ENCODE results near the gene RALGDS.
A peak's percentile ranks its signal among the peaks of the same experiment; 100 is the strongest.

Gene RALGDS

DNA sequence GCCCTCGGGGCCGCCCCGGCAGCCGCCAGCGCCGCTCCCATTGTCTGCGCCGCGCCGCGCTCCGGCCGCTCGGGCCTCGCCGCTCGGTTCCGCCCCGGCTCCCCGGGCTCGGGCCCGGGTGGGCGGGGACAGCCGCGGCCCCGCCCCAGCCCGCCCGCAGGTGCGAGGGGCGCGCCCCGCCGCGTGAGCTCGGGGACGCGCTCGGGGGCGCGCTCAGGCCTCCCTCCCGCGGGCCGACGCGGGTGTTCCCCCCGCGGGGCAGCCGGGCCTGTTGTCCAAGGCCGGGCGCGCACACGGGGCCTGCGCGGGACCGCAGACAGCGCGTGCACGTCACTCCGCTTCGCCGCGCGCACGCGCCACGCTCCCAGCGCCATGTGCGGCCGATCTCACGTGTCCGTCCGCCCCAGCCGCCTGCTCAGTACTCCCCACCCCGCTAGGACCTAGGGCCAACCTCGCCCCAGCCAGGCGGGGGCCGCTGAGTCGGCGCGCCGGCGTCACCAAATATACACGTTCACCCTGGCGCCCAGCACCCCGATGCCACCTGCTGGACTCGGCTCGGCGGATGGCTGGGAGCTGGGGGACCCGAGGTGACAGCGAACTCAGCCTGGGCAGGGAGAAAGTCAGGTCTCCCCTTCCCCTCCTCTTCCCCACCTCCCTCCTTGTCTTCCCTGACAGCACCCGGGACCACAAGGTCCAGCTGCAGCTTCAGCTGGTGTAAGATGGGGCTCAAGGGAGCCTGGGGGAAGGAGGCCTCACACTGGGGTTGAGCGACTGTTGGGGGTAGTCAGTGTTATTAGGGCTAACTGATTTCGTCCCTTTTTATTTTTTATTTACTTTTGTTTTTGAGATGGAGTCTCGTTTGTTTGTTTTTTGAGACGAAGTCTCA is 28.3 kb upstream of the RALGDS start:
- peak; percentile 94 for DNase-seq

DNA sequence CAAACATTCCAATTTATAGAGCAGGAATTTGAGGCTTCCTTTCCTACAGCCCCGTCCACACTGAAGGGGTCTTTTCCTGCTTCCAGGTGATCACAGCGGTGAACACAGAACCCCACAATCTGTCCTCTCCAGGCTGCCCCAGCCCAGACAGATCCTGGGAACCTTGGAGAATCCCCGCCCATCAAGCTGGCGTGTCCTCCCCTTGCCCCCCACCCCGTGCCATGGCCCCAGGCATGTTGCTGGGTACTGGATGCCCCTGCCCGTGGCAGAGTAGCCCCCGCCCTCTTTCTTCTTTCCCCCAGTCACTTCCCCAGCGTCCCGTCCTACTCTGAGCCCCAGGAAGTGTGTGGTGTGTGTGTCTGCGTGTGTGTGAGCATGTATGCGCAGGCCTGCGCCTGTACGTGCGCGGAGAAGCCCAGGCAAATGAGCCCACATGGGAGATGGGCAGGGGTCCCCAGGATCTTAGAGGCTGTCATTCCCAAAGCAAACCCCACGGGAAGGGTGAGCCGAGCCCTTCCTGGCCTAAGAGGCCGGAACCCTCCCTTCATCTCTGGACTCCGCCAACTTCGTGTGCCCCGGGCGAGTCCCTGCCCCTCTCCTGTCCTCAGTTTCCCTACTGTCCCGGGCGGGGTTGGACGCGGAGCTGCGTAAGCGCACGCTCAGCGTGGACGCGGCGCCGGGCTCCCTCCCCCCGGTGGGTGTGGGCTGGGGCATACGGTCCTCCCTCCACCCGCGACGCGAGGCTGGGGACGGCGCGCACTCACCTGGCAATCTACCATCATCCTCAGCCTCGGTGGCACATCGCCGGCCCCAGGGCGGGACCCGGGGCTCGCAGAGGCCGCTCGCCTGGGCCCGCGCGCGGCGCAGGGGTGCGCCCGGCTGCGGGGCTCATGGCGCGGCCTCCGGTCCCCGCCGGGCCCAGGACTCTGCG is 27.4 kb upstream of the RALGDS start:
- peak; percentile 68 for DNase-seq

DNA sequence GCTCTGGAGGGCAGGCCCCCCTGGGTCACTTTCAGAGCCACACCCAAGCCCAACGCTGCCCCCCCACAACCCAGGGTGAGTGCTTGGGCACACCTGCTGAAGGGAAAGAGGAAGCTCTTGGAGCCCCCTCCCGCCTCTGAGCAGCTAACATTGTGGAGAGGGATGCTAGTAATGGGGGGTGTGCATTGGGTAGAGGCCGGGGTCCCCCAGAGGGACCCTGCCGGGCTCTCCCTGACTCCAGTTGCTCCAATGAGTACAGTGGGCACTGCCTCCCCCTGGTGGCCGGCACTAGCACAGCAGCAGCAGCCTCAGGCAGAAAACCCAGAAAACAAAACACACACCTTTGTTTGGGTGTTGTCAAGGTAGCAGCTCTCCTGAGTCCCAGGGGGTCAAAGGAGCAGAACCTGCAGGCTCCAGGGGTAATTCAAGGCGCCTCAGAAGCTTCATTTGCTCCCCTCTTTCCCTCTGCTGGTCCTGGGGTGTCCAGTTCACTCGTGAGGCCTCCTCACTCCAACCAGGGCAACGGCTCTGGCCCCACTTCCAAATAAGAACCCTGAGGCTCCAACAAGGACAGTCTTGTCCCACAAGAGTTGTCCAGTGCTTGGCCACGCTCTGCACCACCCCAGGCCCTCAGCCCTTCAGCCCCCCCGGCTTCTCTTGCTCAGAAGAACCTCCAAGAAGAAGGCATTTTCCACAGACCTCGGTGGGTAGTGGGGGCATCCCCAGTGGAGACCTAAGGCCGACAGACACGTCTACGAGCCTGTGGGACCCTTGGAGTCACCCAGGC is 26.6 kb upstream of the RALGDS start:
- DNase-seq, result peak; percentile 80

DNA sequence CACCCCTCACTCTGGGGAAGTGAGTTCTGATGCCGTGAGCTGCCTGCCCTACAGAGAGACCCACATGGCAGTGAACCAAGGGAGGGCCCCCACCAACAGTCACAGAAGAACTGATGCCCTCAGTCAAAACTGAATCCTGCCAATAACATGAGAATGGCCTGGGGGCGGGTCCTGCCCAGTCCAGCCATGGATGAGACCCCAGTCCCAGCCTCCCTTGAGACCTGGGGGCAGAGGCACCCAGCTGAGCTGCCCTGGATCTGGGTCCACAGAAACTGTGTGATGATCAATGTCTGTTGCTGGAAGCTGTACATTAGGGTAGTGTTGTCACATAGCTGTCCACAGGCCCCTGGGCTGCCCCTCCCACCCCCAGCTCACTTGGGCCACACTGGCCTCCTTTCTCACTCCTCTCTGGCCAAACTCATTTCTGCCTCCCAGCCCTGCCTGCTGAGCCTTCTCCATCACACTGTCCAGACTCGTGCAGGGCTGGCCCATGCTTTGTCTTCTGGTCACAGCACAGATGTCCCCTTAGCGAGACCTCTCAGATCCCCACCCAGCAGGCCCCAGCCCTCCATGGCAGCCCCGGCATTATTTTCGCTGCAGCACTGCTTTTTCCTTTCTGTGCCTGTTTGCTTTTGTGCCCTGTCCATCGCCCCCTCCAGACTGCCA is 25.8 kb upstream of the RALGDS start:
- DNase-seq, result no peak

DNA sequence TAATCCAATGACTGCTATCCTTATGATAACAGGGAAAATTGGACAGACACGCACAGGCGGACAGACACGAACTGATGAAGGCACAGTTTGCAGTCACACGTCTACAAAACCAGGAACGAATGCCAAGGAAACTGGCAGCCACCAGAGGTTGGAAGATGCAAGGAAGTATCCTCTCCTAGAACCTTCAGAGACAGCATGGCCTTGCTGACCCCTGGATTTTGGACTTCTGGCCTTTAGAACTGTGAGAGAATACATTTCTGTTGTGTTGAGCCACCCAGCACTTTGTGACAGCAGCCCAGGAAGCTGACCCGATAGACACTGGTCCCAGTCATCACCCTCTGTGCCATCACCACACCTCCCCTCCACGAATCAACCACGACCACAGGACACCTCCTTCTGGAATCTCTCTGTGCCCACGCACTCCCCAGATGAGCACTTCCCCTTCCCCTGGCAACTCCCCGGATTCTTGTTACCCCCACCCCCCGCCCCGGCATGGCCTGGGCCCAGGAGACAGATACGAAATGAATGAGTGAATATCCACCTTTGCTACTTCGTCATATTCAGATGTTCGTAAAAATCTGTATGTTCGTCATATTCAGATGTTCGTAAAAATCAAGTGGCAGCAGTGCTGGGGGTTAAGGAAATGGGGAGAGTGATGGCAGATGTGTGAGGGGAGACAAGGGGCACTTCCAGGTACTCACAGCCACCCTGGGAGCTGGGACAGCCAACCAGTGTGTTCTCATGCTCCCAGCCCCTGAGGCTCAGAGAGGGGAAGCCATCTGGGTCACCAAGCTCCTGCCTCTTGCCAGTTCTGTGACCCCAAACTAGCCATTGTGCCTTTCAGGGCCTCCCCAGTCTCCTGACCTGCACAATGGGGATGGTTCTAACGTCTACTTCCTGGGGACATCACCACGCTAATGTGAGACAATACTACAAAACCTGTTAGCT is 24.1 kb upstream of the RALGDS start:
- no peak for DNase-seq

DNA sequence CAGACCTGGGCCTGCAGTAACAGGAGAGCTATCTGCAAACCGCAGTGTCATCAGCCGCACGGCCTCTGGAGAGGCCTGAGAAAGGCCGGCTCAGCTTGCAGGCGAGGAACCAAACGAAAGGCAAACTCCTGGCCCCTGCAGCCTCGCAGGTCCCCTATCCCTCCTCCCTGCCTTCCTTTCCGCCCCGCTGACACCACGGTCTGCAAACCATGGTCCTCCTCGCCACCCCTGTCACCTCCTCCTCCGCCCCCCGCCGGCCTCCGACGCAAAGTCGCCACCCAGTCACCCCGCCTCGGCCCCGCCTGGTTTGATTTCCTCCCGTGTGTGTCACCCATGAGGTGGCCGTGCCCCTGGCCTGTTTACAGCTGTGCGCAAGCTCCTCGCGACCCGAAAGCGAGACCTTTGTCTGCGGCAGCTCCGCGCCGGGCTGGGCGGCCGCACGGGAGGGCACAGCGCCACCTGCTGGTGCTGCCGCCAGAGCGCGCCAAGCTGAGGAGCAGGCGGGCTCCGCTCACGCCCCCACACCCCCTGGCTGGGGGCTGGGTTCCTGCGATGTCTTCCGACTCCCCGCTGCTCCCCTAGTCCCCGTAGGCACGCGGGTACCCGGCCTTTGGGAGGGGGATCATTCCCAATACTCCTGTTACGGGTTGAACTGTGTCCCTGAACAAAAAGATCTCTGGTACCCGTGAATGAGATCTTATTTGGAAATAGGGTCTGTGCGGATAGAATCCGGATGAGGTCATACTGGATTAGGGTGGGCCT is 23.3 kb upstream of the RALGDS start:
- peak; percentile 85 for DNase-seq

DNA sequence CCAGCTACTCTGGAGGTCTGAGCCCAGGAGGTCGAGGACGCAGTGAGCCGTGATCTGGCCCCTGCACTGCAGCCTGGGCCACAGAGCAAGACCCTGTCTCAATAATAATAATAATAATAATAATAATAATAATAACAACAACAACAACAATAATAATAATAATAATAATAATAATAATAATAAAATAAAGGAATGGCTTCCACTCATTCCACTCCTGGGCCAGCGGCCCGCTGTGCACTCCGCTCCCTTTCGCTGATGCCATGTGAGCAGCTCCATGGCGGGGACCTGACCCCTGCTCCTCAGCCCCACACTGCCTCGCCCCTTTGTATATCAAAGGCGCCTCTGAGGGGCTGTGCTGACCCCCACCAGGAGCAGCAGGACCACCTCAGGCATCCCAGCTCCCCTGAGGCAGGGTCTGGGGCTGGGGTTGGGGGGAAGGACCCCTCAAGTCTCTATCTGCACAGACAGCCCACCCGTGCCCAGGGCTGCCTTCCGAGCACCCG is 22.6 kb upstream of the RALGDS start:
- DNase-seq, result no peak

DNA sequence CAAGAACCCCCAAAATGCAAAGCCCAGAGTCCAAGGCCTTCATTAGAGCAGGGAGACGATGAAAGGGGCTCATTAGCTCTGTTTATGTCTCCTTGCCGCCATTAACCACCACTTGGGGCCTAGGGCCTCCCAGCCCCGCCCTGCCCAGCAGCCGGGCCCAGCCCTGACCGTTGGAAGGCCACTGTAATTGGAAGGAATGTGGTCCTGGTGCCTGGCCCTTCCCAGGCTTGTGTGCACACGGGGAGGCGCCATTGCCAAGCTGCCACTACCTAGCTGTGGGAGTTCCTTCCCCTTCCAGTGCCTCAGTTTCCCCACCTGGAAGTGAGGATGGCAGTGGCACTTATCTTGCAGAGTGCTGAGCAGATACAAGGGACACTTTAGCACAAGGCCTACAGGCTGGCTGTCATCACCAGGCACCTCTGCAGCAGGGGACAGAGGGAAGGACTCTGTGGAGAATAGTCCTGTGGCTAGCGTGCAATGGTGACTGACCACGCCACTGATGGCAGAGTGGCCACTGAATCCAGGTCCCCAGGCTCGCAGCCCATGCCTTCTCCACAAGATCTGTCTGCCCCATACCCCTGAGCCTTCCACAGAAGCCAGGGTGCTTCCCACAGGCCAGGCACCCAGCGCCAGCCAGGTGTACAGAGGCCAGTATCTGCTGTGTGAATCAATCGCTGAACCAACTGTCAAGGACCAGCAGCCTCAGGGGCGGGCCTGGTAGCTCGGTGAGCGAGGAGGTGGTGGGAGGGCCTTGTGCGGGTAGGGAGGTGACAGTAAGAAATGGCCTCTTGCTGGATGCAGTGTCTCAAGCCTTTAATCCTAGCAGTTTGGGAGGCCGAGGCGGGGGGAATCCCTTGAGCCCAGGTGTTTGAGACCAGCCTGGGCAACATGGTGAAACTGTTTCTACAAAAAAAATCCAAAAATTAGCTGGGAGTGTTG is 21.9 kb upstream of the RALGDS start:
- DNase-seq, result no peak

DNA sequence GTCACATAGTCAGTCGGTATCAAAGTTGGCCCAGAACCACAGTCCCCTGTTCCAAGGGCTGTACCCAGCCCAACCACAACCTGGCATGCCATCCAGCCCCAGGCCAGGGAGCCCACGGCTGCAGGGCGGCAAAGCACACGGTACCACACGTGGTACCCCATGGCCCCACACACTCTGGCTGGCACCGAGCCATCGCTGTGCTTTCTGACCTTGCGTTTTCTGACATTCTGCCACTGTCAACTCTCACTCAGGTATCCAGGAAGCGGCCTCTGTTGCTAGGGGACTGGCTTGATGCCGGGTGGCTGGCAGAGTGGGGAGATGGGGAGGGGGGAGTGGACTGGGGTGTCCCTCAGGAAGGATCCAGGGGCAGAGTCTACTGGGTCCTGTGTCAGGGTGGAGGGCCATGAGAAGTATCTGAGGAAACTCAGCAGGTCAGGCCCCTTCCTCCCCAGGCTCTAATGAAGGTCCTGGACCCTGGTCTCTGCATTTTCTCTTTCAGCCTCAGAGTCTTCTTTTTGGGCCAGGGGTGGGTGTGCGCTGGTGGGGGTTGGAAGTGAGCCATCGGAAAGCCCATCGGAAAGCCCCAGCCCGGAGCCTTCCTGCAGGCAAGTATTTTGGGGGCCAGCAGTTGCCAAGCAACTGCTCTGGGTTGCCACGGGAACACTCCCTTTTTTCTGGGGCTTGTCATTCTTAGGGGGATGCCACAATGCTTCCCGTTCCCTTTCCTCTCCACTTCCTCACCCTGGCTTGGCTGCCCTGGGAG is 21.0 kb upstream of the RALGDS start:
- DNase-seq, result no peak

DNA sequence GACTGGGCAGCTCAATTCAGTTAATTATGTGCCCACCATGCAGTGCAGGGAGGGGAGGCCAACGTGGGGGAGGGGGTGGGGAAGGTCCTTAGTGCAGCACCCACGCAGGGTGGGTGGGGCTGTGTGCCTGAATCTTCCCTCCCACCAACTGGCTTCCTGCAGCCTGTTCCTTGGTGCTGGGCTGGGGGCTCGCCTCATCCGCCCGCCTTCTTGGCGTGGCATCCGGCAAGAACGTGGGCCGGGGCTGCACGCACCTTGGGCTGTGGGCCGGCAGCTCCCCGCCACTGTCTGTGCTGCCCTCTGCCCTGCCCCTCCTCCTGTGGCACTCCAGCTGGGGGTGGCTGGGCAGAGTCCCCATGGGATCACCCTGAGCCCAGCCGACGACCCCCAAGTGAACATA is 19.6 kb upstream of the RALGDS start:
- no peak for DNase-seq

DNA sequence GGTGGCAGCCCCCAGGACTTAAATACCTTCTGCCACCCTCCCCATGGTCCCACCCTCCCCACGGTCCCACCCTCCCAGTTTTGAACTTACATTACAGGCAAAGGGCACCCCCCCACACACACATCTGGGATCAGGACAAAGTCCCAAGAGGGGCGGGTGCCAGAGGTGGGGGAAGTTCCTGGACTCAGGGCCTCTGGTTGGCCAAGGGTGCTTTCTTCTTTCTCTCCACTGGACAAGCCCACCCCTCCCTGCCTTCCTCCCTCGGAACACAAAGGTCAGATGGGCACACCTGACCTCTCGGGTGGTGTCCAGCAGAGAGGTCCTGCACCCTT is 19.1 kb upstream of the RALGDS start:
- DNase-seq, result no peak

DNA sequence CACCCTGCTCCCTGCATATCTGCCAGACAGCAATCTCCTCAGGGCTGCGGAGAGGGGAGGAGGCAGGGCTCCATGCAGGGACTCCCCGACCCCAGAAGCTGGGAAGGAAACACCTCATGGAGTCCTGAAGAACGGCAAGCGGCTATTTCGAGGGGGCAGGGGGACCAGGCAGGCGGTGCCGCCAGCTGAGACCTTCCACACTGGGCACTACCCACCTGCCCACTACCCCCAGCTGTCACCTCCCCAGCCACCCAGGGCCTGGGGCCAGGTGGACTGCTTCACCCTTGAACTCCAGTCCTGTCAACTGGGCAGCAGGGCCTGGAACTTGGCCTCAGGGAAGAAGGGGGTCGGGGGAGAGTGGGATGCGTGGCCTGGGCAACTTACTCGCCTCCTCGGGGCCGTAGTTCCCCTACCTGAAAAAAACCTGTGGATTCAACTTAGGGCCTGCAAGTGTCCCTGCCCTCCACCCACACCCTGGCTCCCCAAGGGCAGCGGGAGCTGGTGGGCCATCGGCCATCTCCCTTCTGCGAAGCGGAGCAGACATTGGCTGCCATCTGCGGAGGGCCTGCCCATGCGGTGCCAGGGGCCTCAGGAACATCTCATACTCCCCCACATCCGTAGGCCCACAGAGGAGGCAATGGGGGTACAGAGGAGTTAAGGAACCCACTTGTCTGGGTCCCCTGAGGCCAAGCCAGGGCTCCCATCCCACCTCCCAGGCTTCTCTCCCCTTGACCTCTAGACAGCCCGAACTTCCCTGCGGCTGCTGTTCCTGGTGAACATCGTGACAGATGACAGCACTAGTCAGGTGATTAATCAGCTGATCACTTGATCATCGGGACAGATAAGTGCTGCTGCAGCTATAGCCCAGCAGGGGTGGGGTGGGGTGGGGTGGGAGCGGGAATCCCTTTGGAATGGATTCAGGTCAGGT is 18.5 kb upstream of the RALGDS start:
- DNase-seq, result no peak

DNA sequence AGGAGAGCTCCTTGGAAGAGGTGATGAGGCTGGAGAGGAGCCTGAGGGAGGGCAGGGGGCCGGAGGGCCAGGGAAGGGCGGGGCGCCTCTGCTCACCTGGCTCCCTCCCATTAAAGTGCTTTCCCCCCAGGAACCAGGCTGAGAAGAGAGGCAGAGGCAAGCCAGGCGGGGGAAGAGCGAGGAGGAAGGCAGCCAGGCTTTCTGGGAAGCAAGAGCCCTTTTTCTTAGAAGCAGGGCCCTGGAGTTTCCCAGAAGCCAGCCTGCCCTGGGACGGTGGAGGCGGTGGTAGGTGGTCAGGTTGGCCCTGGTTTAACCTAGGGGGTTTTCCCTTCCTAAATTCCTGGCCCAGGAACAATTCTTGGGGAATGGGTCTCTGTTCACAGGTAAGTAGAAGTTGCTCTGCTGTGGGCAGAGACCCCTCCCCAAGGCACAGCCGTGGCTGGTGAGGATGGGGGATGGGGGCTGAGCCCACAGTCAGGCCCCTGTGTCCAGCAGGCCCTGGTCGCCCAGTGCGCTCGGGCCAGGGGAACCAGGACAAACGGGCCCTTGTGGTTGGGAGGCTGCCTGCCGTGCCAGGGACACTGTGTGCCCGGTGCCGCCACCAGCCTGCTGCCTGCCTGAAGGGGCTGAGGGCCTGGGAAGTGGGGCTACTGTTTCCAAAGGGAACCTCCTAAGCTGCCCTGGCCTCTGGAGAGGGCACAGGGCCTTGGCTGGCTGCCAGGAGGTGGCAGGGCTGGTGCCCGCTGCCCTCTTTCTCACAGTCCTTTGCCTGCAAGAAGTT is 16.6 kb upstream of the RALGDS start:
- peak; percentile 79 for DNase-seq

DNA sequence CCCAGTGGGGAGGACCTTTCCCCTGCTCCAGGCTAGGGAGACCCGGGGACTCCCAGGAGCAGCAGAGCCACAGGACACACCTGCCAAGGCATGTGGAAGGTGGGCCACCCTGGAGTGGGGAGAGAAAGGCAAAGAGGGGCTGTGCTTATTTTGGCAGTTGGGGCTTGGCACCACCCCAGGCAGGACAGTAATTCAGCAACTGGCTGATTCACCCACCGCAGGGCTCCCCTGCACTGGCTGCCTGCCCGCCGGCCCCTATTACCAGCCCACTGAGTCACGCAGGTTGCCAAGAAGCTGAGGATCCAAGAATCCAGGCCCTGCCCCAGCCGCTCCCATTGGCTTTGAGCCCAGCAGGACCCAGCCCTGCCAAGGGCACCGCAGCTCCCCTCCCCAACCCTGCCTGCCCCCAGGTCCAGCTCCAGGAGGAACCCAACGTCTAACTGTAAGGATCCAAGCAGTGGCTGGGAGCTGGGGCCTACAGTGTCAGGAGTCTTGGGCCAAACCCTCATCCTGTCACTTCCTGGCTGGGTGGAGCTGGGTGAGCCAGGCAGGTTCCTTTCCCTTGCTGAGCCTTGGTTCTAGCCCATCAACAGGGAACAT is 14.2 kb upstream of the RALGDS start:
- peak; percentile 87 for DNase-seq

DNA sequence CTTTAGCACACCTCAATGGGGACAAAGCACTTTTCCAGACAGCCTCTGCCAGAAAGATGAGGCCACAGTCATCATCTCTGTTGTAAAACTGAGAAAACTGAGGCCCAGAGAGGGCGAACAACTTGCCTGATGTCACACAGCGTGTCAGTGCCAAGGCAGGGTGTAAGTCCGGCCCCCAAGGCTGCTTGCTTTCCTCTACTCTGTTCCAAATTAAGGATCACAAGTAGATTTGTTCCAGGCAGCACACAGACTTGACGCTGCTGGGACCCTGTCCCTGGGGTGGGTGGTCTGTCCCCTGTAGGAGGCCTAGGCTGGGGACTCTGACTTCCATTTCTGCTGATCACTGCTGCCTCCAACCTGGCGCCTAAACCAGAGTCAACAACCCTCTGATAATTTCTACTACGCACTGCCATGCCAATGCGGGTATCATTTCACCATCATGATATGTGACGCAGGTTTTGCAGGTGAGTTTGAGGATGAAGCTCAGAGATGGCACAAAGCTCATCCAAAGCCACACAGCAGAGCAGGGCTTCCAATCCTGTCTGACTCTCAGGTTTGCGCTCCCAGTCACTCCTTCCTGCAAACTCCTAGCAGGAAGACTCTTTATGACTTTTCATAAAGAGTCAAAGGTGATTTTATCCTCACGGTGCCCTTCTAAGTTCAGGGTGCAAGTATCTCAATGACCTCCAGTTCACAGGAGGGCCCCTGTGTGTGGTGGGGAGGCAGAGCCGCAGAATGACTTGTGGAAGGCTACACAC is 13.5 kb upstream of the RALGDS start:
- DNase-seq, result no peak

Data from hematopoietic multipotent progenitor cell treated with erythropoietin and hydrocortisone succinate and interleukin-3 and kit ligand, for 8 days (in vitro differentiated cells).